HepG2 (cell line): ENCODE measurements around the gene CCDC57. TPM values are rescaled to one million over a fixed set of nuclear protein-coding genes. Genes with fewer than 3 reads are reported as not detected.
A peak's percentile ranks its signal among the peaks of the same experiment; 100 is the strongest.

Source experiments
- AKAP8 ChIP-seq: sonication (generic); formaldehyde crosslinking; IDR thresholded peaks from 2 replicates; pipeline ENCODE4 v1.5.1; 2020; ENCODE audit warnings: mild to moderate bottlenecking, missing genetic modification reagents
- HMGA1 ChIP-seq: sonication (generic); formaldehyde crosslinking; conservative IDR thresholded peaks from 2 replicates; pipeline ENCODE4 v1.4.0; 2020; ENCODE audit warnings: missing genetic modification reagents
- JARID2 ChIP-seq: sonication (generic); formaldehyde crosslinking; IDR thresholded peaks from 2 replicates; pipeline ENCODE4 v1.8.1; 2023; ENCODE audit warnings: missing genetic modification reagents, inconsistent platforms; ENCODE audit not compliant: insufficient replicate concordance
- MLLT10 ChIP-seq: sonication (generic); formaldehyde crosslinking; IDR thresholded peaks from 2 replicates; pipeline ENCODE4 v1.4.0; 2020; ENCODE audit warnings: missing genetic modification reagents
- MXD4 ChIP-seq: IDR thresholded peaks from 2 replicates; pipeline ENCODE4 v1.6.1; 2016; ENCODE audit warnings: mild to moderate bottlenecking, missing biosample characterization, missing genetic modification reagents
- PHB2 ChIP-seq: fragments of 450-650 bp; IDR thresholded peaks from 2 replicates; pipeline ENCODE4 v1.6.1; 2018; ENCODE audit not compliant: partially characterized antibody
- PRMT3 ChIP-seq: sonication (generic); formaldehyde crosslinking; IDR thresholded peaks from 2 replicates; pipeline ENCODE4 v1.8.1; 2022; ENCODE audit warnings: low read depth, mild to moderate bottlenecking, moderate library complexity, missing genetic modification reagents, borderline replicate concordance
- PRPF4 ChIP-seq: fragments of 200-400 bp; formaldehyde crosslinking; IDR thresholded peaks from 2 replicates; pipeline ENCODE4 v1.6.1; 2016; ENCODE audit warnings: low read length, low read depth; ENCODE audit not compliant: poor library complexity, severe bottlenecking
- SAFB2 ChIP-seq: sonication (generic); formaldehyde crosslinking; IDR thresholded peaks from 2 replicates; pipeline ENCODE4 v1.5.1; 2020; ENCODE audit warnings: missing genetic modification reagents, low read depth, mild to moderate bottlenecking, borderline replicate concordance
- SPEN ChIP-seq: sonication (generic); formaldehyde crosslinking; IDR thresholded peaks from 2 replicates; pipeline ENCODE4 v1.5.1; 2020; ENCODE audit warnings: low read depth, mild to moderate bottlenecking, missing genetic modification reagents
- SSRP1 ChIP-seq: IDR thresholded peaks from 2 replicates; pipeline ENCODE4 v1.6.1; 2016; ENCODE audit warnings: control low read depth
- ZKSCAN1 ChIP-seq: fragments of 150-350 bp; IDR thresholded peaks from 2 replicates; pipeline ENCODE4 v1.6.1; 2014; ENCODE audit warnings: low read length
- ZNF276 ChIP-seq: sonication (generic); formaldehyde crosslinking; IDR thresholded peaks from 2 replicates; pipeline ENCODE4 v1.4.0; 2020; ENCODE audit warnings: mild to moderate bottlenecking, low read depth, missing genetic modification reagents
- ZNF331 ChIP-seq: sonication (generic); formaldehyde crosslinking; IDR thresholded peaks from 2 replicates; pipeline ENCODE4 v1.4.0; 2020; ENCODE audit warnings: missing genetic modification reagents
- ZNF501 ChIP-seq: sonication (generic); formaldehyde crosslinking; IDR thresholded peaks from 2 replicates; pipeline ENCODE4 v1.5.1; 2020; ENCODE audit warnings: mild to moderate bottlenecking, moderate library complexity, missing genetic modification reagents
- ZNF577 ChIP-seq: sonication (generic); formaldehyde crosslinking; IDR thresholded peaks from 2 replicates; pipeline ENCODE4 v1.4.0; 2020; ENCODE audit warnings: mild to moderate bottlenecking, low read depth, missing genetic modification reagents, borderline replicate concordance
- ZNF672 ChIP-seq: sonication (generic); formaldehyde crosslinking; IDR thresholded peaks from 2 replicates; pipeline ENCODE4 v1.8.1; 2022; ENCODE audit warnings: missing genetic modification reagents
- polyA plus RNA-seq, 8 experiments: library from polyadenylated mRNA; depleted of rRNA in 3 of 8; stranded (reverse) in 7 of 8; unstranded in 1 of 8; fragments of >200 nt; fragmentation: Illumina TruSeq in 4 of 8; extraction: Trizol in 4 of 8; gene quantifications; 2 replicates each; pipeline versions ENCODE4 v1.2.1 to v1.2.3, GENCODE V29; 2011 to 2016; ENCODE audit warnings: low read depth in 4 of 8, missing spikeins in 1 of 8, mixed read lengths in 1 of 8; ENCODE audit not compliant: insufficient read depth in 1 of 8
- total RNA-seq, 5 experiments: library from RNA; depleted of rRNA; stranded (reverse); fragments of >200 nt; fragmentation: Illumina TruSeq; extraction: Trizol; gene quantifications; 2 replicates each; pipeline ENCODE4 v1.2.3, GENCODE V29; 2016; ENCODE audit warnings: low read depth in 1 of 5
- TF ChIP-seq, protein P1 (sequence below): sonication (generic); formaldehyde crosslinking; IDR thresholded peaks from 2 replicates; pipeline ENCODE4 v1.4.0; 2020; ENCODE audit warnings: mild to moderate bottlenecking, missing genetic modification reagents, borderline replicate concordance
- TF ChIP-seq, protein P2 (sequence below): sonication (generic); formaldehyde crosslinking; conservative IDR thresholded peaks from 2 replicates; pipeline ENCODE4 v1.8.0; 2022; ENCODE audit warnings: mild to moderate bottlenecking, moderate library complexity, missing genetic modification reagents
- TF ChIP-seq, protein P3 (sequence below): sonication (generic); formaldehyde crosslinking; IDR thresholded peaks from 2 replicates; pipeline ENCODE4 v1.5.1; 2020; ENCODE audit warnings: missing genetic modification reagents, mild to moderate bottlenecking, borderline replicate concordance

CCDC57 gene
- total and polyA plus RNA-seq, 2 of the 13 experiments (the other 11 are each of a cell fraction or from before 2014, with no cell fraction given) = 59.3 to 59.9 TPM

DNA sequence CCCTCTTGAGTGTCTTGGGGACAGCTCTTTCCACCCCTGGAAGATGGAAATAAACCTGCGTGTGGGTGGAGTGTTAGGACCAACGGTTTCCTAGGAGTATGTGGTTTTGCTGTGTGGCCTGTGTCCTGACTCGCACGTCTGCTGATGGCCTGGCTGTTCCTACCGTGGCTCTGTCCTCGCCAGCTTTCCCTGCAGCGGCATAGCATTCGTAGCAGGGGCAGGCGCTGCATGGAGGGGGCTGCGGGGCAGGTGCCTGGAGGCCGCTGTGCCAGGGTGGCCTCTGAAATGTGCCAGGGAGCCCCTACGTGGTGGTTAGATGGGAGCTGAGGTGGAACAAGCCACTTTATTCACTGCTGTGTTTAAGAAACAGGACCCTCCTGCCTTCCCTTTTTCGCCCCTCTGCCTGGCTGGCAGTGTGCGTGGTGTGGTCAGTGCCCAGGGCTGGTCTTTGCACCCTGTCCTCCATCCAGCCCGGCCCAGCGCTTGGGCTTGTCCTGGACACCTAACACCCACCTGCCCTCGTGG, 26.8 kb upstream of the CCDC57 start (continued):
- TF ChIP-seq, protein P1, sequence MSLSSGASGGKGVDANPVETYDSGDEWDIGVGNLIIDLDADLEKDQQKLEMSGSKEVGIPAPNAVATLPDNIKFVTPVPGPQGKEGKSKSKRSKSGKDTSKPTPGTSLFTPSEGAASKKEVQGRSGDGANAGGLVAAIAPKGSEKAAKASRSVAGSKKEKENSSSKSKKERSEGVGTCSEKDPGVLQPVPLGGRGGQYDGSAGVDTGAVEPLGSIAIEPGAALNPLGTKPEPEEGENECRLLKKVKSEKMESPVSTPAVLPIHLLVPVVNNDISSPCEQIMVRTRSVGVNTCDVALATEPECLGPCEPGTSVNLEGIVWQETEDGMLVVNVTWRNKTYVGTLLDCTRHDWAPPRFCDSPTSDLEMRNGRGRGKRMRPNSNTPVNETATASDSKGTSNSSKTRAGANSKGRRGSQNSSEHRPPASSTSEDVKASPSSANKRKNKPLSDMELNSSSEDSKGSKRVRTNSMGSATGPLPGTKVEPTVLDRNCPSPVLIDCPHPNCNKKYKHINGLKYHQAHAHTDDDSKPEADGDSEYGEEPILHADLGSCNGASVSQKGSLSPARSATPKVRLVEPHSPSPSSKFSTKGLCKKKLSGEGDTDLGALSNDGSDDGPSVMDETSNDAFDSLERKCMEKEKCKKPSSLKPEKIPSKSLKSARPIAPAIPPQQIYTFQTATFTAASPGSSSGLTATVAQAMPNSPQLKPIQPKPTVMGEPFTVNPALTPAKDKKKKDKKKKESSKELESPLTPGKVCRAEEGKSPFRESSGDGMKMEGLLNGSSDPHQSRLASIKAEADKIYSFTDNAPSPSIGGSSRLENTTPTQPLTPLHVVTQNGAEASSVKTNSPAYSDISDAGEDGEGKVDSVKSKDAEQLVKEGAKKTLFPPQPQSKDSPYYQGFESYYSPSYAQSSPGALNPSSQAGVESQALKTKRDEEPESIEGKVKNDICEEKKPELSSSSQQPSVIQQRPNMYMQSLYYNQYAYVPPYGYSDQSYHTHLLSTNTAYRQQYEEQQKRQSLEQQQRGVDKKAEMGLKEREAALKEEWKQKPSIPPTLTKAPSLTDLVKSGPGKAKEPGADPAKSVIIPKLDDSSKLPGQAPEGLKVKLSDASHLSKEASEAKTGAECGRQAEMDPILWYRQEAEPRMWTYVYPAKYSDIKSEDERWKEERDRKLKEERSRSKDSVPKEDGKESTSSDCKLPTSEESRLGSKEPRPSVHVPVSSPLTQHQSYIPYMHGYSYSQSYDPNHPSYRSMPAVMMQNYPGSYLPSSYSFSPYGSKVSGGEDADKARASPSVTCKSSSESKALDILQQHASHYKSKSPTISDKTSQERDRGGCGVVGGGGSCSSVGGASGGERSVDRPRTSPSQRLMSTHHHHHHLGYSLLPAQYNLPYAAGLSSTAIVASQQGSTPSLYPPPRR (CRISPR knock-in tag) = no peak
- TF ChIP-seq ZNF672 (CRISPR knock-in tag) = peak; percentile 30; the same call in 1 of the 2 replicates
- TF ChIP-seq AKAP8 = no peak
- TF ChIP-seq PHB2 = no peak
- no peak for TF ChIP-seq MXD4 (CRISPR knock-in tag)
- TF ChIP-seq, protein P2, sequence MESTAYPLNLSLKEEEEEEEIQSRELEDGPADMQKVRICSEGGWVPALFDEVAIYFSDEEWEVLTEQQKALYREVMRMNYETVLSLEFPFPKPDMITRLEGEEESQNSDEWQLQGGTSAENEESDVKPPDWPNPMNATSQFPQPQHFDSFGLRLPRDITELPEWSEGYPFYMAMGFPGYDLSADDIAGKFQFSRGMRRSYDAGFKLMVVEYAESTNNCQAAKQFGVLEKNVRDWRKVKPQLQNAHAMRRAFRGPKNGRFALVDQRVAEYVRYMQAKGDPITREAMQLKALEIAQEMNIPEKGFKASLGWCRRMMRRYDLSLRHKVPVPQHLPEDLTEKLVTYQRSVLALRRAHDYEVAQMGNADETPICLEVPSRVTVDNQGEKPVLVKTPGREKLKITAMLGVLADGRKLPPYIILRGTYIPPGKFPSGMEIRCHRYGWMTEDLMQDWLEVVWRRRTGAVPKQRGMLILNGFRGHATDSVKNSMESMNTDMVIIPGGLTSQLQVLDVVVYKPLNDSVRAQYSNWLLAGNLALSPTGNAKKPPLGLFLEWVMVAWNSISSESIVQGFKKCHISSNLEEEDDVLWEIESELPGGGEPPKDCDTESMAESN = no peak
- no peak for TF ChIP-seq ZNF276
- TF ChIP-seq, protein P3, sequence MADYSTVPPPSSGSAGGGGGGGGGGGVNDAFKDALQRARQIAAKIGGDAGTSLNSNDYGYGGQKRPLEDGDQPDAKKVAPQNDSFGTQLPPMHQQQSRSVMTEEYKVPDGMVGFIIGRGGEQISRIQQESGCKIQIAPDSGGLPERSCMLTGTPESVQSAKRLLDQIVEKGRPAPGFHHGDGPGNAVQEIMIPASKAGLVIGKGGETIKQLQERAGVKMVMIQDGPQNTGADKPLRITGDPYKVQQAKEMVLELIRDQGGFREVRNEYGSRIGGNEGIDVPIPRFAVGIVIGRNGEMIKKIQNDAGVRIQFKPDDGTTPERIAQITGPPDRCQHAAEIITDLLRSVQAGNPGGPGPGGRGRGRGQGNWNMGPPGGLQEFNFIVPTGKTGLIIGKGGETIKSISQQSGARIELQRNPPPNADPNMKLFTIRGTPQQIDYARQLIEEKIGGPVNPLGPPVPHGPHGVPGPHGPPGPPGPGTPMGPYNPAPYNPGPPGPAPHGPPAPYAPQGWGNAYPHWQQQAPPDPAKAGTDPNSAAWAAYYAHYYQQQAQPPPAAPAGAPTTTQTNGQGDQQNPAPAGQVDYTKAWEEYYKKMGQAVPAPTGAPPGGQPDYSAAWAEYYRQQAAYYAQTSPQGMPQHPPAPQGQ = no peak
- TF ChIP-seq JARID2 (CRISPR knock-in tag) = no peak
- TF ChIP-seq MLLT10 (CRISPR knock-in tag) = no peak
- no peak for TF ChIP-seq ZNF577
- TF ChIP-seq PRPF4 = peak; percentile 12
- no peak for TF ChIP-seq SAFB2 (CRISPR knock-in tag)
- peak; percentile 60; the same call in 1 of the 2 replicates for TF ChIP-seq SSRP1 (CRISPR knock-in tag)
- TF ChIP-seq SPEN = 0 out of 2 replicates have a peak, but pooled peaks have one; percentile 12
- TF ChIP-seq ZNF501 (CRISPR knock-in tag) = no peak
- no peak for TF ChIP-seq PRMT3 (CRISPR knock-in tag)
- TF ChIP-seq HMGA1 = no peak
- TF ChIP-seq ZNF331 (CRISPR knock-in tag) = no peak
- no peak for TF ChIP-seq ZKSCAN1
